GM12874 (cell line): ENCODE measurements around the gene BOD1.

Source experiments
- TF ChIP-seq, protein P1 (sequence below): IDR thresholded peaks from 2 replicates; pipeline ENCODE4 v1.5.1; 2011; ENCODE audit warnings: low read depth, mild to moderate bottlenecking, control low read depth, low read length, moderate library complexity; ENCODE audit not compliant: insufficient read depth

The BOD1 gene

DNA sequence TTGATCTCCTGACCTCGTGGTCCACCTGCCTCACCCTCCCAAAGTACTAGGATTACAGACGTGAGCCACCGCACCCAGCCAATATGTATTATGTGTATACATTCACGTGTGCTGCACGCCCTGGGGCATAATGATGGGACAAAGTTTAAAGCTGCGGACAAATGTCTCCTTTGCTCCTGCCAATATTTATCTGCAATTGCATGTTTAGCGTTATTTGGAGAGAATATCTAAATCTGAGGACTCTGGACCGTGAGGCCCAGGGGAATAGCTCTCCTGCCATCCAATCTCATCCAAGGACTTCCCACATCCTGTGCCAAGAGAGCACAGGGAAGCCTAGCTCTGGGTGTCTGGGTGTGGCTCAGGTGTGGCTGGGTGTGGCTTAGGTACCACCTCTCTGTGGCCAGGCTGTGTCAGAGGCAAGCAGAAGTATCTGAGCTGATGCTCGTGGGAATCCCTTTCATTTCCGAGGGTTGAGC, 6.9 kb upstream of the BOD1 start:
- TF ChIP-seq, protein P1, sequence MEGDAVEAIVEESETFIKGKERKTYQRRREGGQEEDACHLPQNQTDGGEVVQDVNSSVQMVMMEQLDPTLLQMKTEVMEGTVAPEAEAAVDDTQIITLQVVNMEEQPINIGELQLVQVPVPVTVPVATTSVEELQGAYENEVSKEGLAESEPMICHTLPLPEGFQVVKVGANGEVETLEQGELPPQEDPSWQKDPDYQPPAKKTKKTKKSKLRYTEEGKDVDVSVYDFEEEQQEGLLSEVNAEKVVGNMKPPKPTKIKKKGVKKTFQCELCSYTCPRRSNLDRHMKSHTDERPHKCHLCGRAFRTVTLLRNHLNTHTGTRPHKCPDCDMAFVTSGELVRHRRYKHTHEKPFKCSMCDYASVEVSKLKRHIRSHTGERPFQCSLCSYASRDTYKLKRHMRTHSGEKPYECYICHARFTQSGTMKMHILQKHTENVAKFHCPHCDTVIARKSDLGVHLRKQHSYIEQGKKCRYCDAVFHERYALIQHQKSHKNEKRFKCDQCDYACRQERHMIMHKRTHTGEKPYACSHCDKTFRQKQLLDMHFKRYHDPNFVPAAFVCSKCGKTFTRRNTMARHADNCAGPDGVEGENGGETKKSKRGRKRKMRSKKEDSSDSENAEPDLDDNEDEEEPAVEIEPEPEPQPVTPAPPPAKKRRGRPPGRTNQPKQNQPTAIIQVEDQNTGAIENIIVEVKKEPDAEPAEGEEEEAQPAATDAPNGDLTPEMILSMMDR = no peak

DNA sequence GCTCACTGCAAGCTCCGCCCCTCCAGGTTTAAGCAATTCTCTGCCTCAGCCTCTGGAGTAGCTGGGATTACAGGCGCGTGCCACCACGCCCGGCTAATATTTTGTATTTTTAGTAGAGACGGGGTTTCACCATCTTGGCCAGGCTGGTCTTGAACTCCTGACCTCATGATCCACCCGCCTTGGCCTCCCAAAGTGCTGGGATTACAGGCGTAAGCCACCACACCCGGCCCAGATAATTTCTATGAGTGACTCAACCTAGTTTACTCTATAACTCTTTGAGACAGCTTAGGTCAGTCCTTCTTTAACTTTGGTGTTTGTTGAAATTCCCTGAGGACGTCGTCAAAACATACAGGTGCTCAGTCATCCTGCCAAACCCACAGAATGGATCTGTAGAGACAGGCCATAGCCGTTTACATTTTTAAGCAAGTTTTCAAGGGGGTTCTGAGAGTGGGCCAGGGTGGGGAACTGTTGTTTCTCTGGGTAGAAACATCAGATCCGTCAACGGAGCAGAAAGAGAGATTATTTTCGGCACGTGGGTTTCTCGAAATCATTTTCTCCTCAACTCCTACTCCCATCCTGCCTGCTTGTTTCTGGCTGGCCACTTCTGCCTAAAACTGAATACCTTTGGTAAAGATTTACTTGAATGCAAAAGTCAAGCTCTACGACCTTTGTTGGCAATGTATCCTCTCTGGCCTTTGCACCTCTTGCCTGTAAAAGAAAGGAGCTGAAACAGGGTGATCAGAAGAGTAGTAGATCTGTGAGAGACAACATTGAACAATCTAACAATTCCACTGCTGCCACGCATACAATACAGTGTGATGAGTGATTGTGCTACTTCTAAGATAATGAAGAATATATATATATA, 6.0 kb upstream of the BOD1 start:
- TF ChIP-seq, protein P1 = no peak

GRCh38 chr5:173620784-173621183, 4.3 kb upstream of the BOD1 start:
- TF ChIP-seq, protein P1 = no peak

GRCh38 chr5:173618927-173619519, 2.6 kb upstream of the BOD1 start:
- TF ChIP-seq, protein P1 = peak; percentile 57

- TF ChIP-seq, protein P1 = peak; percentile 77
Measured at GRCh38 chr5:173615884-173616576, 420 bp downstream of the BOD1 start.

GRCh38 chr5:173614591-173614990, 1.9 kb downstream of the BOD1 start:
- TF ChIP-seq, protein P1 = no peak
